H9 (cell line): ENCODE results near the gene CCDC198. TPM values are rescaled to one million over a fixed set of nuclear protein-coding genes. Genes with fewer than 3 reads are reported as not detected.

Experiments
- DNase-seq: peaks from one replicate; pipeline ENCODE4 v3.0.0-alpha.2; 2017
- H2AFZ ChIP-seq: one replicate; pipeline ENCODE4 v1.6.1; 2013; ENCODE audit warnings: mild to moderate bottlenecking, low read length, control low read depth, moderate library complexity
- H2AK5ac ChIP-seq: 2 replicates; pipeline ENCODE4 v1.6.1; 2013; ENCODE audit warnings: low read length, control low read depth, mixed read lengths; ENCODE audit not compliant: insufficient read length
- H2BK120ac ChIP-seq: one replicate; pipeline ENCODE4 v1.6.1; 2013; ENCODE audit warnings: low read depth, mild to moderate bottlenecking, low read length, control low read depth, inconsistent platforms; ENCODE audit not compliant: poor library complexity, severe bottlenecking
- H2BK12ac ChIP-seq: 2 replicates; pipeline ENCODE4 v1.6.1; 2013; ENCODE audit warnings: low read length, control low read depth, mixed read lengths, low read depth; ENCODE audit not compliant: insufficient read length
- H2BK15ac ChIP-seq: 2 replicates; pipeline ENCODE4 v1.6.1; 2013; ENCODE audit warnings: low read depth, low read length, control low read depth
- H2BK20ac ChIP-seq: one replicate; pipeline ENCODE4 v1.6.1; 2013; ENCODE audit warnings: low read depth, mild to moderate bottlenecking, low read length, control low read depth, inconsistent platforms; ENCODE audit not compliant: poor library complexity, severe bottlenecking
- H2BK5ac ChIP-seq: 2 replicates; pipeline ENCODE4 v1.6.1; 2013; ENCODE audit warnings: low read length, control low read depth, mixed read lengths; ENCODE audit not compliant: insufficient read length
- H3K14ac ChIP-seq: 2 replicates; pipeline ENCODE4 v1.6.1; 2013; ENCODE audit warnings: low read length, control low read depth; ENCODE audit not compliant: insufficient read depth
- H3K18ac ChIP-seq: 2 replicates; pipeline ENCODE4 v1.6.1; 2013; ENCODE audit warnings: low read depth, mild to moderate bottlenecking, mixed read lengths, low read length, control low read depth; ENCODE audit not compliant: insufficient read length
- H3K23ac ChIP-seq: 2 replicates; pipeline ENCODE4 v1.6.1; 2013; ENCODE audit warnings: low read length, control low read depth, mixed read lengths, low read depth; ENCODE audit not compliant: insufficient read length
- H3K23me2 ChIP-seq: 2 replicates; pipeline ENCODE4 v1.6.1; 2013; ENCODE audit warnings: low read depth, mild to moderate bottlenecking, mixed read lengths, low read length, control low read depth; ENCODE audit not compliant: insufficient read length, poor library complexity, severe bottlenecking
- H3K27ac ChIP-seq: 2 replicates; pipeline ENCODE4 v1.5.1; 2013; ENCODE audit warnings: low read length, control low read depth, mixed read lengths, low read depth; ENCODE audit not compliant: insufficient read length
- H3K27me3 ChIP-seq: 2 replicates; pipeline ENCODE4 v1.6.1; 2013; ENCODE audit warnings: low read length, control low read depth, inconsistent platforms; ENCODE audit not compliant: insufficient read depth
- H3K4ac ChIP-seq: 2 replicates; pipeline ENCODE4 v1.6.1; 2013; ENCODE audit warnings: low read depth, mild to moderate bottlenecking, control low read depth, inconsistent platforms, low read length, moderate library complexity
- H3K4me1 ChIP-seq: 2 replicates; pipeline ENCODE4 v1.6.1; 2013; ENCODE audit warnings: low read length, control low read depth, inconsistent platforms; ENCODE audit not compliant: insufficient read depth
- H3K4me2 ChIP-seq: 2 replicates; pipeline ENCODE4 v1.6.1; 2013; ENCODE audit warnings: low read length, control low read depth, mixed read lengths; ENCODE audit not compliant: insufficient read length, insufficient read depth
- H3K56ac ChIP-seq: 2 replicates; pipeline ENCODE4 v1.6.1; 2013; ENCODE audit warnings: low read depth, mild to moderate bottlenecking, mixed read lengths, low read length, control low read depth; ENCODE audit not compliant: insufficient read length
- H3K79me1 ChIP-seq: 2 replicates; pipeline ENCODE4 v1.6.1; 2013; ENCODE audit warnings: low read depth, mild to moderate bottlenecking, moderate library complexity, low read length, control low read depth, inconsistent platforms; ENCODE audit not compliant: insufficient read depth, poor library complexity, severe bottlenecking
- H3K79me2 ChIP-seq: 2 replicates; pipeline ENCODE4 v1.6.1; 2013; ENCODE audit warnings: low read length, control low read depth, inconsistent platforms; ENCODE audit not compliant: insufficient read depth
- H3K9ac ChIP-seq: 2 replicates; pipeline ENCODE4 v1.6.1; 2013; ENCODE audit warnings: low read length, control low read depth, mixed read lengths; ENCODE audit not compliant: insufficient read length; ENCODE audit errors: extremely low read depth
- H3K9me3 ChIP-seq: one replicate; pipeline ENCODE4 v1.6.1; 2013; ENCODE audit warnings: low read depth, low read length, inconsistent platforms; ENCODE audit not compliant: control insufficient read depth
- H3T11ph ChIP-seq: one replicate; pipeline ENCODE4 v1.6.1; 2013; ENCODE audit warnings: mild to moderate bottlenecking, low read length, control low read depth, inconsistent platforms
- H4K20me1 ChIP-seq: one replicate; pipeline ENCODE4 v1.6.1; 2013; ENCODE audit not compliant: control insufficient read depth, insufficient read length, insufficient read depth
- H4K5ac ChIP-seq: 2 replicates; pipeline ENCODE4 v1.6.1; 2013; ENCODE audit warnings: low read depth, mild to moderate bottlenecking, mixed read lengths, low read length, control low read depth; ENCODE audit not compliant: insufficient read length
- H4K8ac ChIP-seq: replicated peaks from 2 replicates; pipeline ENCODE4 v1.6.1; 2013; ENCODE audit warnings: low read length, control low read depth, mixed read lengths, low read depth; ENCODE audit not compliant: insufficient read length
- H4K91ac ChIP-seq: 2 replicates; pipeline ENCODE4 v1.6.1; 2013; ENCODE audit warnings: low read depth, mild to moderate bottlenecking, moderate library complexity, mixed read lengths, low read length, control low read depth; ENCODE audit not compliant: insufficient read length
- H3K27ac Mint-ChIP-seq, 3 experiments: 2 replicates in 2 of 3; 3 replicates in 1 of 3; pipeline ENCODE4 v1.8.0; 2020 to 2021; ENCODE audit warnings: mixed read lengths in 3 of 3, mild to moderate bottlenecking in 1 of 3, moderate library complexity in 1 of 3
- H3K27me3 Mint-ChIP-seq: 2 replicates; pipeline ENCODE4 v1.8.0; 2021; ENCODE audit warnings: low read depth, mild to moderate bottlenecking, moderate library complexity, mixed read lengths
- H3K36me3 Mint-ChIP-seq, 3 experiments: 2 replicates in 2 of 3; 3 replicates in 1 of 3; pipeline ENCODE4 v1.8.0; 2020 to 2021; ENCODE audit warnings: low read depth in 3 of 3, mixed read lengths in 3 of 3; ENCODE audit not compliant: insufficient read depth in 1 of 3
- H3K4me1 Mint-ChIP-seq, 2 experiments: 2 replicates each; pipeline ENCODE4 v1.8.0; 2020; ENCODE audit warnings: mixed read lengths in 2 of 2
- H3K4me3 Mint-ChIP-seq, 2 experiments: 2 replicates in 1 of 2; 3 replicates in 1 of 2; pipeline ENCODE4 v1.8.0; 2020 to 2021; ENCODE audit warnings: mild to moderate bottlenecking in 2 of 2, mixed read lengths in 2 of 2, moderate library complexity in 1 of 2
- H3K9me3 Mint-ChIP-seq, 2 experiments: 2 replicates in 1 of 2; 3 replicates in 1 of 2; pipeline ENCODE4 v1.8.0; 2020; ENCODE audit warnings: mild to moderate bottlenecking in 2 of 2, mixed read lengths in 2 of 2, moderate library complexity in 1 of 2
- CTCF ChIP-seq: fragments of 200-600 bp; sonication (generic); conservative IDR thresholded peaks from 3 replicates; pipeline ENCODE4 v1.8.0; 2021; ENCODE audit warnings: antibody characterized with exemption, mild to moderate bottlenecking
- total RNA-seq: library from RNA; stranded (reverse); gene quantifications from 2 replicates; pipeline ENCODE4 v1.2.1, GENCODE V29; 2021

The CCDC198 gene
- total RNA-seq, 1 experiment from 2014 or later: not detected

GRCh38 chr14:57435923-57436322, 57.7 kb downstream of the CCDC198 start:
- peak; percentile 27; the same call in 1 of the 3 replicates for TF ChIP-seq CTCF
- Histone ChIP-seq H4K8ac (no peak overlapping the region), H3K23me2 (no peaks in the 10 kb centered on the region), H3K4me2 (no peak overlapping the region), H4K20me1 (no peaks in the 10 kb centered on the region), H2BK5ac (no peak overlapping the region), H3K4me1 (no peaks in the 10 kb centered on the region), H3K27me3 (no peaks in the 10 kb centered on the region), H2BK12ac (no peak overlapping the region), H3K9ac (no peak overlapping the region), H4K5ac (no peak overlapping the region), H2AFZ (no peak overlapping the region), H2BK15ac (no peak overlapping the region), H3T11ph (no peak overlapping the region), H3K4ac (no peak overlapping the region), H3K18ac (no peak overlapping the region), H3K79me1 (no peaks in the 10 kb centered on the region), H3K27ac (no peak overlapping the region), H4K91ac (no peak overlapping the region), H3K23ac (no peak overlapping the region), H2BK20ac (no peak overlapping the region), H2BK120ac (no peak overlapping the region), H3K56ac (no peak overlapping the region), H2AK5ac (no peak overlapping the region), H3K9me3 (no peaks in the 10 kb centered on the region), H3K14ac (no peak overlapping the region), H3K79me2 (no peaks in the 10 kb centered on the region)
- Mint-ChIP-seq H3K4me3 (no peak overlapping the region), H3K36me3 (no peaks in the 10 kb centered on the region), H3K27ac (no peak overlapping the region), H3K27me3 (peaks cover under 1% of the 10 kb centered on the region; the same call in 1 of the 2 replicates), H3K4me1 (no peaks in the 10 kb centered on the region), H3K9me3 (no peaks in the 10 kb centered on the region)
- no peak for DNase-seq
